ENCODE results near the gene PTPRM. TPM values are rescaled to one million over a fixed set of nuclear protein-coding genes. Genes with fewer than 3 reads are reported as not detected.

The PTPRM gene
- total and polyA plus RNA-seq, 7 donors: 3.9 to 151 (median 62.8) TPM

GRCh38 chr18:8238507-8238906 is 671.4 kb downstream of the PTPRM start:
- intact Hi-C loops (cut with DNase I): no loop called here
- WGBS, 2 donors: 86 to 87% methylated on average over 5 of the region's 5 CpGs
- Histone ChIP-seq H3K4me1 (peaks cover 0 to 9% (median 3%) of the 10 kb centered on the region in 4 donors), H3K27ac (no peak overlapping the region), H3K27me3 (no peaks in the 10 kb centered on the region), H3K4me3 (no peak overlapping the region), H3K36me3 (no peaks in the 10 kb centered on the region), H3K9me3 (no peaks in the 10 kb centered on the region)
- TF ChIP-seq POLR2AphosphoS5 (IDR thresholded peaks at IDR 0.05): no peak
- no peak for TF ChIP-seq EP300 (IDR thresholded peaks at IDR 0.05)
- TF ChIP-seq POLR2A (IDR thresholded peaks at IDR 0.05): no peak
- TF ChIP-seq, protein P1, sequence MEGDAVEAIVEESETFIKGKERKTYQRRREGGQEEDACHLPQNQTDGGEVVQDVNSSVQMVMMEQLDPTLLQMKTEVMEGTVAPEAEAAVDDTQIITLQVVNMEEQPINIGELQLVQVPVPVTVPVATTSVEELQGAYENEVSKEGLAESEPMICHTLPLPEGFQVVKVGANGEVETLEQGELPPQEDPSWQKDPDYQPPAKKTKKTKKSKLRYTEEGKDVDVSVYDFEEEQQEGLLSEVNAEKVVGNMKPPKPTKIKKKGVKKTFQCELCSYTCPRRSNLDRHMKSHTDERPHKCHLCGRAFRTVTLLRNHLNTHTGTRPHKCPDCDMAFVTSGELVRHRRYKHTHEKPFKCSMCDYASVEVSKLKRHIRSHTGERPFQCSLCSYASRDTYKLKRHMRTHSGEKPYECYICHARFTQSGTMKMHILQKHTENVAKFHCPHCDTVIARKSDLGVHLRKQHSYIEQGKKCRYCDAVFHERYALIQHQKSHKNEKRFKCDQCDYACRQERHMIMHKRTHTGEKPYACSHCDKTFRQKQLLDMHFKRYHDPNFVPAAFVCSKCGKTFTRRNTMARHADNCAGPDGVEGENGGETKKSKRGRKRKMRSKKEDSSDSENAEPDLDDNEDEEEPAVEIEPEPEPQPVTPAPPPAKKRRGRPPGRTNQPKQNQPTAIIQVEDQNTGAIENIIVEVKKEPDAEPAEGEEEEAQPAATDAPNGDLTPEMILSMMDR (IDR thresholded peaks at IDR 0.05): no peak
- no peak for DNase-seq

GRCh38 chr18:8241731-8242130 is 674.6 kb downstream of the PTPRM start:
- 30 to 40% methylated on average over 1 of the region's 1 CpG for WGBS, 2 donors
- intact Hi-C loops (cut with DNase I): no loop called here
- Histone ChIP-seq H3K27ac (no peak overlapping the region), H3K4me3 (no peak overlapping the region), H3K4me1 (peaks cover 0 to 13% (median 3%) of the 10 kb centered on the region in 4 donors), H3K27me3 (no peaks in the 10 kb centered on the region), H3K9me3 (no peaks in the 10 kb centered on the region), H3K36me3 (peaks cover 0 to 4% (median 0%) of the 10 kb centered on the region in 4 donors)
- TF ChIP-seq, protein P1 (IDR thresholded peaks at IDR 0.05): no peak
- TF ChIP-seq POLR2AphosphoS5 (IDR thresholded peaks at IDR 0.05): no peak
- no peak for DNase-seq

GRCh38 chr18:8242151-8242696 is 675.1 kb downstream of the PTPRM start:
- DNase-seq: no peak
- 54 to 56% methylated on average over 1 of the region's 1 CpG for WGBS, 2 donors
- Histone ChIP-seq H3K9me3 (no peaks in the 10 kb centered on the region), H3K27me3 (no peaks in the 10 kb centered on the region), H3K4me1 (peaks cover 0 to 13% (median 3%) of the 10 kb centered on the region in 4 donors), H3K36me3 (peaks cover 0 to 4% (median 0%) of the 10 kb centered on the region in 4 donors), H3K4me3 (no peak overlapping the region), H3K27ac (no peak overlapping the region)
- intact Hi-C loops (cut with DNase I): no loop called here
- no peak for TF ChIP-seq POLR2A (IDR thresholded peaks at IDR 0.05)
- TF ChIP-seq POLR2AphosphoS5 (IDR thresholded peaks at IDR 0.05): peak in 2 of 4 donors; percentile 22 to 29

- intact Hi-C loops (cut with DNase I): no loop called here
- H3K9me3 ChIP-seq: no peaks in the 10 kb centered on the region
- WGBS, 2 donors: 72 to 78% methylated on average over 6 of the region's 6 CpGs
- H3K36me3 ChIP-seq: peaks cover 0 to 4% (median 0%) of the 10 kb centered on the region in 4 donors
- no peak for TF ChIP-seq POLR2AphosphoS5 (IDR thresholded peaks at IDR 0.05)
- TF ChIP-seq EP300 (IDR thresholded peaks at IDR 0.05): no peak
- TF ChIP-seq, protein P1 (IDR thresholded peaks at IDR 0.05): no peak
- peaks cover 0 to 4% (median 0%) of the 10 kb centered on the region in 4 donors for H3K4me1 ChIP-seq
- no peaks in the 10 kb centered on the region for H3K27me3 ChIP-seq
- no peak overlapping the region for H3K27ac ChIP-seq
- H3K4me3 ChIP-seq: no peak overlapping the region
- no peak for DNase-seq
Measured at GRCh38 chr18:8247700-8248099, 680.6 kb downstream of the PTPRM start.

DNA sequence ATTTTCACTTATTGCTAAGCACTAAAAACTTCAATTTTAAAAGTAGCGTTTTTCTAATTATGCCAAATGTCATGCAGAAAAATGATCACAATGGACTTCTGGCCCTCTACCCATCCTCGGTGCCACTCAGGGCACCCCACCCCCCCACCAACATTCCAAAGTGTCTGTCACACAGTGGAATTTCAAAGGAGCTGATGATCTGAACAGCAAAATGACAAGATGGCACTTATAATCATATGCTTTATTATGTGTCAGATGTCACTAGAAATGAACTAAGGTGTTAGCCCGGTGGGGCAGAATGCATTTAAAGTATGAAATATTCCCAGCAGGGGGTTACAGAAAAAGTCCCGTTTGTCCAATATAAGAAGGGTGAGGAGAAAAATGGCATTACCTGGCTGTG is 681.5 kb downstream of the PTPRM start:
- WGBS, 2 donors: 82 to 88% methylated on average over 4 of the region's 4 CpGs
- H3K4me3 ChIP-seq: no peak overlapping the region
- intact Hi-C loops (cut with DNase I): no loop called here
- no peak for DNase-seq
- no peak overlapping the region for H3K27ac ChIP-seq
- H3K9me3 ChIP-seq: no peaks in the 10 kb centered on the region
- TF ChIP-seq POLR2AphosphoS5 (IDR thresholded peaks at IDR 0.05) (no peak), EP300 (IDR thresholded peaks at IDR 0.05) (no peak), POLR2A (IDR thresholded peaks at IDR 0.05) (no peak)
- TF ChIP-seq, protein P1 (IDR thresholded peaks at IDR 0.05): no peak
- peaks cover 0 to 4% (median 0%) of the 10 kb centered on the region in 4 donors for H3K4me1 ChIP-seq
- H3K36me3 ChIP-seq: peaks cover 0 to 4% (median 0%) of the 10 kb centered on the region in 4 donors
- H3K27me3 ChIP-seq: no peaks in the 10 kb centered on the region

All from sigmoid colon (tissue), 7 donors.